ENCODE measurements around the gene ARL5C.

DNA sequence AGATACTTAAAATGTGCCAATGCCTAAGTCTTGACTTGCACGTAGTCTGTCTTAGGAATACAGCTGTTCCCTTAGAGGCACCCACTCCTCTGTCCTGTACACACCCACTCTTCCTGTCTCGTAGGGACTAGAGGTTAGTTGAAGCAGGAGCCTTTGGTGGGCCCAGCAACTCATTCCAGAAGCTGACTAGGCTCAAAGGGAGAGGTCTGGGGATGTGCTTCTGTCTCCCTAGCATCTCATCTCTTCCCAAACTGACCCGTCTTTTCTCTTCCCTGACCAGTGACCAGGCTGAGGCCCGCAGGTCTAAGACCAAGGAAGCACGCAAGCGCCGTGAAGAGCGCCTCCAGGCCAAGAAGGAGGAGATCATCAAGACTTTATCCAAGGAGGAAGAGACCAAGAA is 38.3 kb upstream of the ARL5C start:
- TF ChIP-seq, protein P1, sequence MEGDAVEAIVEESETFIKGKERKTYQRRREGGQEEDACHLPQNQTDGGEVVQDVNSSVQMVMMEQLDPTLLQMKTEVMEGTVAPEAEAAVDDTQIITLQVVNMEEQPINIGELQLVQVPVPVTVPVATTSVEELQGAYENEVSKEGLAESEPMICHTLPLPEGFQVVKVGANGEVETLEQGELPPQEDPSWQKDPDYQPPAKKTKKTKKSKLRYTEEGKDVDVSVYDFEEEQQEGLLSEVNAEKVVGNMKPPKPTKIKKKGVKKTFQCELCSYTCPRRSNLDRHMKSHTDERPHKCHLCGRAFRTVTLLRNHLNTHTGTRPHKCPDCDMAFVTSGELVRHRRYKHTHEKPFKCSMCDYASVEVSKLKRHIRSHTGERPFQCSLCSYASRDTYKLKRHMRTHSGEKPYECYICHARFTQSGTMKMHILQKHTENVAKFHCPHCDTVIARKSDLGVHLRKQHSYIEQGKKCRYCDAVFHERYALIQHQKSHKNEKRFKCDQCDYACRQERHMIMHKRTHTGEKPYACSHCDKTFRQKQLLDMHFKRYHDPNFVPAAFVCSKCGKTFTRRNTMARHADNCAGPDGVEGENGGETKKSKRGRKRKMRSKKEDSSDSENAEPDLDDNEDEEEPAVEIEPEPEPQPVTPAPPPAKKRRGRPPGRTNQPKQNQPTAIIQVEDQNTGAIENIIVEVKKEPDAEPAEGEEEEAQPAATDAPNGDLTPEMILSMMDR (IDR thresholded peaks at IDR 0.05; ENCODE audit: poor library complexity): no peak
- TF ChIP-seq EZH2 (IDR thresholded peaks at IDR 0.05; ENCODE audit: borderline replicate concordance): no peak
- no peak for TF ChIP-seq EZH2phosphoT487 (IDR thresholded peaks at IDR 0.05; ENCODE audit: low read depth, severe bottlenecking, unreplicated experiment)
